Neural progenitor cell (in vitro differentiated cells): ENCODE results near the gene PSMG4.

Experiments
- EZH2 ChIP-seq: fragments of 200-600 bp; sonication (generic); IDR thresholded peaks from 2 replicates; pipeline ENCODE4 v1.6.1; 2017; ENCODE audit warnings: antibody characterized with exemption, mild to moderate bottlenecking, moderate library complexity
- EZH2phosphoT487 ChIP-seq: fragments of 200-600 bp; sonication (generic); IDR thresholded peaks from 2 replicates; pipeline ENCODE4 v1.6.1; 2017; ENCODE audit warnings: antibody characterized with exemption
- TF ChIP-seq, protein P1 (sequence below): fragments of 200-600 bp; sonication (generic); IDR thresholded peaks from 2 replicates; pipeline ENCODE4 v1.5.1; 2017; ENCODE audit warnings: antibody characterized with exemption, mild to moderate bottlenecking

GRCh38 chr6:3315841-3316240 is 57.1 kb downstream of the PSMG4 start:
- TF ChIP-seq, protein P1, sequence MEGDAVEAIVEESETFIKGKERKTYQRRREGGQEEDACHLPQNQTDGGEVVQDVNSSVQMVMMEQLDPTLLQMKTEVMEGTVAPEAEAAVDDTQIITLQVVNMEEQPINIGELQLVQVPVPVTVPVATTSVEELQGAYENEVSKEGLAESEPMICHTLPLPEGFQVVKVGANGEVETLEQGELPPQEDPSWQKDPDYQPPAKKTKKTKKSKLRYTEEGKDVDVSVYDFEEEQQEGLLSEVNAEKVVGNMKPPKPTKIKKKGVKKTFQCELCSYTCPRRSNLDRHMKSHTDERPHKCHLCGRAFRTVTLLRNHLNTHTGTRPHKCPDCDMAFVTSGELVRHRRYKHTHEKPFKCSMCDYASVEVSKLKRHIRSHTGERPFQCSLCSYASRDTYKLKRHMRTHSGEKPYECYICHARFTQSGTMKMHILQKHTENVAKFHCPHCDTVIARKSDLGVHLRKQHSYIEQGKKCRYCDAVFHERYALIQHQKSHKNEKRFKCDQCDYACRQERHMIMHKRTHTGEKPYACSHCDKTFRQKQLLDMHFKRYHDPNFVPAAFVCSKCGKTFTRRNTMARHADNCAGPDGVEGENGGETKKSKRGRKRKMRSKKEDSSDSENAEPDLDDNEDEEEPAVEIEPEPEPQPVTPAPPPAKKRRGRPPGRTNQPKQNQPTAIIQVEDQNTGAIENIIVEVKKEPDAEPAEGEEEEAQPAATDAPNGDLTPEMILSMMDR, result no peak
- TF ChIP-seq EZH2, result no peak
- TF ChIP-seq EZH2phosphoT487, result no peak
